ENCODE data around the gene CYP4F11. TPM values are rescaled to one million over a fixed set of nuclear protein-coding genes. Genes with fewer than 3 reads are reported as not detected.

Gene CYP4F11
- total and polyA plus RNA-seq, 2 experiments from 2014 or later: not detected

GRCh38 chr19:15869873-15870272 lies 64.5 kb downstream of the CYP4F11 start:
- Histone ChIP-seq H3K9me3 (ENCODE audit: low read depth) (no peaks in the 10 kb centered on the region), H3K79me2 (ENCODE audit: insufficient read depth) (no peaks in the 10 kb centered on the region), H3K9me2 (ENCODE audit: insufficient read depth) (no peaks in the 10 kb centered on the region), H2AFZ (no peak overlapping the region), H3K9ac (no peak overlapping the region), H3K4me2 (ENCODE audit: unreplicated experiment) (no peak overlapping the region), H3K4me3 (no peak overlapping the region), H3K36me3 (ENCODE audit: low read depth) (no peaks in the 10 kb centered on the region), H3F3A (ENCODE audit: insufficient read depth) (no peaks in the 10 kb centered on the region), H4K20me1 (ENCODE audit: insufficient read depth) (no peaks in the 10 kb centered on the region), H3K27ac (no peak overlapping the region), H3K27me3 (replicated peaks; ENCODE audit: insufficient read depth) (peaks cover 5% of the 10 kb centered on the region; the same call in 1 of the 2 replicates), H3K4me1 (ENCODE audit: insufficient read depth) (no peaks in the 10 kb centered on the region)
- WGBS, 2 experiments (ENCODE audit: low coverage in 1 of 2, low lambda C conversion rate in 2 of 2, missing lambda C conversion rate in 2 of 2): 36 to 38% methylated on average over 9 of the region's 9 CpGs
- TF ChIP-seq EZH2phosphoT487 (IDR thresholded peaks at IDR 0.05; ENCODE audit: insufficient read depth, low read depth): no peak
- TF ChIP-seq EZH2 (IDR thresholded peaks at IDR 0.05; ENCODE audit: insufficient read depth, poor library complexity, severe bottlenecking): no peak
- DNase-seq: no peak
- in situ Hi-C loops (cut with MboI): no loop called here

GRCh38 chr19:15869109-15869555 lies 65.2 kb downstream of the CYP4F11 start:
- no peak overlapping the region for H3K4me3 ChIP-seq
- H3K4me2 ChIP-seq (ENCODE audit: unreplicated experiment): no peak overlapping the region
- H3K36me3 ChIP-seq (ENCODE audit: low read depth): no peaks in the 10 kb centered on the region
- peak; percentile 52 for DNase-seq
- no peak overlapping the region for H3K27ac ChIP-seq
- no peaks in the 10 kb centered on the region for H3K9me2 ChIP-seq (ENCODE audit: insufficient read depth)
- no peaks in the 10 kb centered on the region for H3K4me1 ChIP-seq (ENCODE audit: insufficient read depth)
- no peak overlapping the region for H3K9ac ChIP-seq
- H3K9me3 ChIP-seq (ENCODE audit: low read depth): no peaks in the 10 kb centered on the region
- H4K20me1 ChIP-seq (ENCODE audit: insufficient read depth): no peaks in the 10 kb centered on the region
- H2AFZ ChIP-seq: no peak overlapping the region
- no peaks in the 10 kb centered on the region for H3K79me2 ChIP-seq (ENCODE audit: insufficient read depth)
- no peak for TF ChIP-seq EZH2phosphoT487 (IDR thresholded peaks at IDR 0.05; ENCODE audit: insufficient read depth, low read depth)
- no peak for TF ChIP-seq EZH2 (IDR thresholded peaks at IDR 0.05; ENCODE audit: insufficient read depth, poor library complexity, severe bottlenecking)
- 5 to 7% methylated on average over 3 of the region's 3 CpGs for WGBS, 2 experiments (ENCODE audit: low coverage in 1 of 2, low lambda C conversion rate in 2 of 2, missing lambda C conversion rate in 2 of 2)
- in situ Hi-C loops (cut with MboI): no loop called here
- H3K27me3 ChIP-seq (replicated peaks; ENCODE audit: insufficient read depth): peaks cover 5% of the 10 kb centered on the region; the same call in 1 of the 2 replicates
- H3F3A ChIP-seq (ENCODE audit: insufficient read depth): no peaks in the 10 kb centered on the region

- WGBS, 2 experiments (ENCODE audit: low coverage in 1 of 2, low lambda C conversion rate in 2 of 2, missing lambda C conversion rate in 2 of 2): 16 to 22% methylated on average over 5 of the region's 5 CpGs
- Histone ChIP-seq H3K4me3 (no peak overlapping the region), H3K9ac (no peak overlapping the region), H3K4me1 (ENCODE audit: insufficient read depth) (no peaks in the 10 kb centered on the region), H3K79me2 (ENCODE audit: insufficient read depth) (no peaks in the 10 kb centered on the region), H3K27me3 (replicated peaks; ENCODE audit: insufficient read depth) (no peaks in the 10 kb centered on the region), H3K4me2 (ENCODE audit: unreplicated experiment) (no peak overlapping the region), H3K9me2 (ENCODE audit: insufficient read depth) (no peaks in the 10 kb centered on the region), H4K20me1 (ENCODE audit: insufficient read depth) (no peaks in the 10 kb centered on the region), H2AFZ (no peak overlapping the region), H3K36me3 (ENCODE audit: low read depth) (no peaks in the 10 kb centered on the region), H3K27ac (no peak overlapping the region), H3F3A (ENCODE audit: insufficient read depth) (no peaks in the 10 kb centered on the region), H3K9me3 (ENCODE audit: low read depth) (no peaks in the 10 kb centered on the region)
- no peak for DNase-seq
- in situ Hi-C loops (cut with MboI): no loop called here
- TF ChIP-seq EZH2phosphoT487 (IDR thresholded peaks at IDR 0.05; ENCODE audit: insufficient read depth, low read depth) (no peak), EZH2 (IDR thresholded peaks at IDR 0.05; ENCODE audit: insufficient read depth, poor library complexity, severe bottlenecking) (no peak)
These were observed 67.7 kb downstream of the CYP4F11 start for GRCh38 chr19:15866636-15867035.

- no peak overlapping the region for H3K27ac ChIP-seq
- in situ Hi-C loops (cut with MboI): no loop called here
- no peak overlapping the region for H2AFZ ChIP-seq
- no peaks in the 10 kb centered on the region for H4K20me1 ChIP-seq (ENCODE audit: insufficient read depth)
- H3K9me2 ChIP-seq (ENCODE audit: insufficient read depth): no peaks in the 10 kb centered on the region
- no peak overlapping the region for H3K9ac ChIP-seq
- DNase-seq: no peak
- TF ChIP-seq EZH2phosphoT487 (IDR thresholded peaks at IDR 0.05; ENCODE audit: insufficient read depth, low read depth) (no peak), EZH2 (IDR thresholded peaks at IDR 0.05; ENCODE audit: insufficient read depth, poor library complexity, severe bottlenecking) (no peak)
- H3K4me3 ChIP-seq: no peak overlapping the region
- H3K79me2 ChIP-seq (ENCODE audit: insufficient read depth): no peaks in the 10 kb centered on the region
- H3F3A ChIP-seq (ENCODE audit: insufficient read depth): no peaks in the 10 kb centered on the region
- no peak overlapping the region for H3K4me2 ChIP-seq (ENCODE audit: unreplicated experiment)
- H3K9me3 ChIP-seq (ENCODE audit: low read depth): no peaks in the 10 kb centered on the region
- no peaks in the 10 kb centered on the region for H3K4me1 ChIP-seq (ENCODE audit: insufficient read depth)
- no peaks in the 10 kb centered on the region for H3K36me3 ChIP-seq (ENCODE audit: low read depth)
- WGBS, 2 experiments (ENCODE audit: low coverage in 1 of 2, low lambda C conversion rate in 2 of 2, missing lambda C conversion rate in 2 of 2): 27 to 41% methylated on average over 5 of the region's 5 CpGs
- no peaks in the 10 kb centered on the region for H3K27me3 ChIP-seq (replicated peaks; ENCODE audit: insufficient read depth)
These were observed 69.5 kb downstream of the CYP4F11 start for GRCh38 chr19:15864824-15865223.

GRCh38 chr19:15863272-15863671 lies 71.1 kb downstream of the CYP4F11 start:
- no peak overlapping the region for H3K27ac ChIP-seq
- DNase-seq: no peak
- no peaks in the 10 kb centered on the region for H3K27me3 ChIP-seq (replicated peaks; ENCODE audit: insufficient read depth)

More at GRCh38 chr19:15863272-15863671, 71.1 kb downstream of the CYP4F11 start:
- no peaks in the 10 kb centered on the region for H3K36me3 ChIP-seq (ENCODE audit: low read depth)
- no peak overlapping the region for H3K4me2 ChIP-seq (ENCODE audit: unreplicated experiment)
- H3K79me2 ChIP-seq (ENCODE audit: insufficient read depth): no peaks in the 10 kb centered on the region
- in situ Hi-C loops (cut with MboI): no loop called here
- H2AFZ ChIP-seq: no peak overlapping the region
- TF ChIP-seq EZH2 (IDR thresholded peaks at IDR 0.05; ENCODE audit: insufficient read depth, poor library complexity, severe bottlenecking) (no peak), EZH2phosphoT487 (IDR thresholded peaks at IDR 0.05; ENCODE audit: insufficient read depth, low read depth) (no peak)
- H3K9me2 ChIP-seq (ENCODE audit: insufficient read depth): no peaks in the 10 kb centered on the region
- 57 to 66% methylated on average over 8 of the region's 8 CpGs for WGBS, 2 experiments (ENCODE audit: low coverage in 1 of 2, low lambda C conversion rate in 2 of 2, missing lambda C conversion rate in 2 of 2)
- H3K9me3 ChIP-seq (ENCODE audit: low read depth): no peaks in the 10 kb centered on the region
- no peaks in the 10 kb centered on the region for H3K4me1 ChIP-seq (ENCODE audit: insufficient read depth)
- H3K9ac ChIP-seq: no peak overlapping the region
- H3F3A ChIP-seq (ENCODE audit: insufficient read depth): no peaks in the 10 kb centered on the region
- H3K4me3 ChIP-seq: no peak overlapping the region
- no peaks in the 10 kb centered on the region for H4K20me1 ChIP-seq (ENCODE audit: insufficient read depth)
